Tibial nerve (tissue), 3 donors: ENCODE measurements around the gene RIOK1.
"Not testable (repeated sequence)": the region's sequence is repeated elsewhere in the genome, so short reads cannot be mapped to it uniquely, and the experiment has no call there.

Experiments
- CTCF ChIP-seq, 5 experiments: fragments of 200-600 bp in 3 of 5; fragments of 450-650 bp in 2 of 5; sonication (generic) in 3 of 5; IDR thresholded peaks; one replicate each; pipeline ENCODE4 v1.5.1; 2016 to 2019; ENCODE audit warnings: antibody characterized with exemption in 5 of 5, mild to moderate bottlenecking in 3 of 5, moderate library complexity in 2 of 5
- POLR2A ChIP-seq, 2 donors: fragments of 450-650 bp; IDR thresholded peaks; one replicate each; pipeline ENCODE4 v1.6.1; 2017; ENCODE audit warnings: antibody characterized with exemption in 2 of 2, mild to moderate bottlenecking in 2 of 2, moderate library complexity in 2 of 2

- TF ChIP-seq POLR2A, CTCF (IDR thresholded peaks at IDR 0.05): not testable (repeated sequence)
Measured at GRCh38 chr6:7456302-7456701, 66.7 kb downstream of the RIOK1 start.
